ENCODE measurements around the gene CD72.

- TF ChIP-seq CTCF (IDR thresholded peaks at IDR 0.05) (no peak), POLR2A (IDR thresholded peaks at IDR 0.05) (no peak), POLR2AphosphoS5 (IDR thresholded peaks at IDR 0.05) (no peak), EP300 (IDR thresholded peaks at IDR 0.05) (no peak)
These were observed 47.3 kb downstream of the CD72 start for GRCh38 chr9:35570709-35571504.

Measured in sigmoid colon (tissue), 4 donors.